HEK293 (cell line): ENCODE data around the gene EVC.

ENCODE experiments used
- CTCF ChIA-PET: fragments of 350-600 bp; formaldehyde crosslinking; extraction: SDS; loops from one replicate; lab custom pipeline; 2021; ENCODE audit warnings: antibody characterized with exemption; lab: Yijun Ruan, JAX
- POLR2A ChIA-PET: fragments of 300-600 bp; formaldehyde crosslinking; extraction: SDS; loops from one replicate; lab custom pipeline; 2020; ENCODE audit warnings: antibody characterized with exemption, inconsistent platforms; lab: Yijun Ruan, JAX
- H3K27ac ChIP-seq: fragments of 200-500 bp; sonication (Bioruptor generic); 2 replicates; pipeline ENCODE4 v1.5.1; 2014; ENCODE audit warnings: low read depth, low read length, control low read depth, inconsistent platforms; ENCODE audit errors: extremely low read depth
- H3K36me3 ChIP-seq, 2 experiments: fragments of 200-500 bp in 1 of 2; sonication (Bioruptor generic) in 1 of 2; 1 replicate in 1 of 2; 2 replicates in 1 of 2; pipeline ENCODE4 v1.5.1; 2014 to 2017; ENCODE audit warnings: inconsistent platforms in 2 of 2, low read length in 2 of 2; ENCODE audit not compliant: control insufficient read depth in 2 of 2, insufficient read depth in 1 of 2
- H3K4me1 ChIP-seq: fragments of 200-500 bp; sonication (Bioruptor generic); 2 replicates; pipeline ENCODE4 v1.5.1; 2014; ENCODE audit warnings: mild to moderate bottlenecking, low read length, inconsistent platforms; ENCODE audit not compliant: control insufficient read depth, insufficient read depth
- H3K4me3 ChIP-seq: 2 replicates; pipeline ENCODE4 v1.5.1; 2011; ENCODE audit warnings: low read depth, mild to moderate bottlenecking, control low read depth, low read length, moderate library complexity
- H3K9me3 ChIP-seq: fragments of 200-500 bp; sonication (Bioruptor generic); 2 replicates; pipeline ENCODE4 v1.5.1; 2014; ENCODE audit warnings: low read depth, low read length, inconsistent platforms; ENCODE audit not compliant: control insufficient read depth, insufficient read depth
- HOXA7 ChIP-seq: sonication (generic); formaldehyde crosslinking; IDR thresholded peaks from 2 replicates; pipeline ENCODE4 v1.8.1; 2022; ENCODE audit warnings: missing genetic modification reagents, borderline replicate concordance
- HOXC10 ChIP-seq: sonication (generic); formaldehyde crosslinking; IDR thresholded peaks from 2 replicates; pipeline ENCODE4 v1.8.1; 2023; ENCODE audit warnings: mild to moderate bottlenecking, missing genetic modification reagents
- IKZF3 ChIP-seq: fragments of 450-650 bp; IDR thresholded peaks from 2 replicates; pipeline ENCODE4 v1.5.0; 2018; ENCODE audit warnings: missing biosample characterization, mild to moderate bottlenecking, missing genetic modification characterization, moderate library complexity
- KLF17 ChIP-seq: fragments of 450-650 bp; formaldehyde crosslinking; IDR thresholded peaks from 2 replicates; pipeline ENCODE4 v1.5.1; 2016; ENCODE audit warnings: missing biosample characterization, missing genetic modification characterization
- KLF9 ChIP-seq: fragments of 450-650 bp; formaldehyde crosslinking; IDR thresholded peaks from 2 replicates; pipeline ENCODE4 v1.5.1; 2016; ENCODE audit warnings: missing biosample characterization, missing genetic modification characterization, low read depth
- MEIS1 ChIP-seq: sonication (generic); formaldehyde crosslinking; IDR thresholded peaks from 2 replicates; pipeline ENCODE4 v1.8.1; 2022; ENCODE audit warnings: missing genetic modification reagents, mild to moderate bottlenecking, borderline replicate concordance
- PRDM10 ChIP-seq: fragments of 450-650 bp; formaldehyde crosslinking; IDR thresholded peaks from 2 replicates; pipeline ENCODE4 v1.5.1; 2016; ENCODE audit warnings: missing biosample characterization, missing genetic modification characterization
- SCRT1 ChIP-seq: fragments of 450-650 bp; formaldehyde crosslinking; IDR thresholded peaks from 2 replicates; pipeline ENCODE4 v1.5.1; 2016; ENCODE audit warnings: missing biosample characterization, missing genetic modification characterization, borderline replicate concordance
- SP7 ChIP-seq: fragments of 450-650 bp; formaldehyde crosslinking; IDR thresholded peaks from 2 replicates; pipeline ENCODE4 v1.5.1; 2016; ENCODE audit warnings: missing biosample characterization, missing genetic modification characterization
- TRIM28 ChIP-seq: IDR thresholded peaks from 2 replicates; pipeline ENCODE4 v1.6.1; 2011; ENCODE audit warnings: low read length, control low read depth, borderline replicate concordance
- YY1 ChIP-seq: fragments of 450-650 bp; formaldehyde crosslinking; IDR thresholded peaks from 2 replicates; pipeline ENCODE4 v1.5.1; 2018; ENCODE audit warnings: missing biosample characterization, missing genetic modification characterization
- ZBTB10 ChIP-seq: fragments of 450-650 bp; formaldehyde crosslinking; IDR thresholded peaks from 2 replicates; pipeline ENCODE4 v1.5.1; 2016; ENCODE audit warnings: missing biosample characterization, missing genetic modification characterization
- ZBTB20 ChIP-seq: fragments of 450-650 bp; formaldehyde crosslinking; IDR thresholded peaks from 2 replicates; pipeline ENCODE4 v1.5.1; 2016; ENCODE audit warnings: missing biosample characterization, missing genetic modification characterization
- ZFP41 ChIP-seq: fragments of 450-650 bp; formaldehyde crosslinking; IDR thresholded peaks from 2 replicates; pipeline ENCODE4 v1.5.1; 2016; ENCODE audit warnings: missing biosample characterization, missing genetic modification characterization, borderline replicate concordance
- ZNF214 ChIP-seq: fragments of 450-650 bp; formaldehyde crosslinking; IDR thresholded peaks from 2 replicates; pipeline ENCODE4 v1.5.1; 2017; ENCODE audit warnings: missing biosample characterization, mild to moderate bottlenecking, missing genetic modification characterization, borderline replicate concordance
- ZNF223 ChIP-seq: fragments of 450-650 bp; formaldehyde crosslinking; IDR thresholded peaks from 2 replicates; pipeline ENCODE4 v1.5.1; 2016; ENCODE audit warnings: missing biosample characterization, missing genetic modification characterization
- ZNF311 ChIP-seq: fragments of 450-650 bp; formaldehyde crosslinking; IDR thresholded peaks from 2 replicates; pipeline ENCODE4 v1.5.1; 2017; ENCODE audit warnings: missing biosample characterization, missing genetic modification characterization, borderline replicate concordance
- ZNF433 ChIP-seq: fragments of 450-650 bp; formaldehyde crosslinking; IDR thresholded peaks from 2 replicates; pipeline ENCODE4 v1.5.1; 2016; ENCODE audit warnings: missing biosample characterization, missing genetic modification characterization, low read depth
- ZNF585B ChIP-seq: fragments of 450-650 bp; formaldehyde crosslinking; IDR thresholded peaks from 2 replicates; pipeline ENCODE4 v1.5.1; 2016; ENCODE audit warnings: missing biosample characterization, missing genetic modification characterization
- ZNF645 ChIP-seq: fragments of 450-650 bp; formaldehyde crosslinking; IDR thresholded peaks from 2 replicates; pipeline ENCODE4; 2016; ENCODE audit warnings: missing biosample characterization, missing genetic modification characterization
- ZNF670 ChIP-seq: fragments of 450-650 bp; formaldehyde crosslinking; IDR thresholded peaks from 2 replicates; pipeline ENCODE4 v1.5.1; 2016; ENCODE audit warnings: missing biosample characterization, missing genetic modification characterization, low read depth
- ZNF791 ChIP-seq: fragments of 450-650 bp; formaldehyde crosslinking; IDR thresholded peaks from 2 replicates; pipeline ENCODE4 v1.5.1; 2016; ENCODE audit warnings: missing biosample characterization, missing genetic modification characterization
- ZNF843 ChIP-seq: fragments of 450-650 bp; formaldehyde crosslinking; IDR thresholded peaks from 2 replicates; pipeline ENCODE4 v1.5.1; 2016; ENCODE audit warnings: missing biosample characterization, missing genetic modification characterization
- ZSCAN18 ChIP-seq: fragments of 450-650 bp; formaldehyde crosslinking; IDR thresholded peaks from 2 replicates; pipeline ENCODE4 v1.5.1; 2016; ENCODE audit warnings: missing biosample characterization, missing genetic modification characterization
- ZSCAN5A ChIP-seq: fragments of 450-650 bp; formaldehyde crosslinking; IDR thresholded peaks from 2 replicates; pipeline ENCODE4 v1.5.1; 2016; ENCODE audit warnings: missing biosample characterization, missing genetic modification characterization

The EVC gene

GRCh38 chr4:5720157-5720850 lies 9.3 kb downstream of the EVC start:
- Histone ChIP-seq H3K4me3 (no peak overlapping the region), H3K9me3 (no peaks in the 10 kb centered on the region), H3K36me3 (peaks cover 0 to 56% of the 10 kb centered on the region in 2 experiments; a peak in 2 of 3 replicates), H3K27ac (no peak overlapping the region), H3K4me1 (no peaks in the 10 kb centered on the region)
- ChIA-PET POLR2A (no interaction called here), CTCF (no interaction called here)
- TF ChIP-seq ZNF223 (tag by site-specific recombination) (no peak), SP7 (tag by site-specific recombination) (no peak), ZNF214 (no peak), YY1 (tag by site-specific recombination) (no peak), IKZF3 (tag by site-specific recombination) (no peak), ZSCAN18 (tag by site-specific recombination) (no peak), ZBTB20 (tag by site-specific recombination) (no peak), ZNF433 (tag by site-specific recombination) (no peak), ZNF311 (no peak), ZNF843 (tag by site-specific recombination) (no peak), PRDM10 (tag by site-specific recombination) (no peak), ZNF791 (tag by site-specific recombination) (no peak), ZNF645 (tag by site-specific recombination) (no peak)

GRCh38 chr4:5720980-5721379 lies 10.0 kb downstream of the EVC start:
- H3K4me3 ChIP-seq, result no peak overlapping the region
- H3K4me1 ChIP-seq, result no peaks in the 10 kb centered on the region
- no peaks in the 10 kb centered on the region for H3K9me3 ChIP-seq
- H3K27ac ChIP-seq, result no peak overlapping the region
- H3K36me3 ChIP-seq, result peaks cover 0 to 59% of the 10 kb centered on the region in 2 experiments; a peak in 2 of 3 replicates
- CTCF ChIA-PET, result no interaction called here
- POLR2A ChIA-PET, result no interaction called here
- TF ChIP-seq ZNF585B (tag by site-specific recombination) (no peak), ZBTB10 (tag by site-specific recombination) (no peak), ZSCAN5A (no peak), KLF17 (no peak), HOXA7 (CRISPR knock-in tag) (no peak), SCRT1 (no peak), MEIS1 (no peak), ZFP41 (tag by site-specific recombination) (no peak), TRIM28 (no peak), KLF9 (tag by site-specific recombination) (no peak), HOXC10 (no peak), ZNF670 (no peak)
